Breast epithelium (tissue), 3 donors: ENCODE measurements around the gene KLHL17.

Experiments used
- POLR2A ChIP-seq: fragments of 450-650 bp; IDR thresholded peaks from one replicate; pipeline ENCODE4 v1.6.1; 2016; ENCODE audit warnings: antibody characterized with exemption, mild to moderate bottlenecking, moderate library complexity
- TF ChIP-seq, protein P1 (sequence below), 3 donors: fragments of 450-650 bp; IDR thresholded peaks; one replicate each; pipeline ENCODE4 v1.5.1; 2016 to 2017; ENCODE audit warnings: antibody characterized with exemption in 3 of 3, mild to moderate bottlenecking in 3 of 3, moderate library complexity in 3 of 3

DNA sequence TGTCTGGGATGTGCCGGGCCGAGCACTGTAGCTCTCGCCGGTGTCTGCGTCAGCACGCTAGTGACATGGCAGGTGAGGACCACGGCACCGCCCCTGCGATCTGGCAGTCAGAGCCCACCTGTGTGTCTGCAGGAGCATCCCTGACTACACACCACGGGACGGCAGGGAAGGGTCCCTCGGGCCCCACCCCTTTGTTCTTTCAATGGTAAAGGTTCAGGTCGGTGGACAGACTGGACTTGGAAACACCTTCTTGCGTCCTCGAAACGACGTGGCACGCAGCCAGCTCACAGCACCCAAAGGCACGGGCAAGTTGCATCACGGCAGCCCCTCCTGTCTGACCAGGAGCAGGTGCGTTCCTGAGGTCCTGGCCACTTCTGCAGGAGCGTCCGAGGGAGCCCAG lies 40.4 kb upstream of the KLHL17 start:
- TF ChIP-seq, protein P1, sequence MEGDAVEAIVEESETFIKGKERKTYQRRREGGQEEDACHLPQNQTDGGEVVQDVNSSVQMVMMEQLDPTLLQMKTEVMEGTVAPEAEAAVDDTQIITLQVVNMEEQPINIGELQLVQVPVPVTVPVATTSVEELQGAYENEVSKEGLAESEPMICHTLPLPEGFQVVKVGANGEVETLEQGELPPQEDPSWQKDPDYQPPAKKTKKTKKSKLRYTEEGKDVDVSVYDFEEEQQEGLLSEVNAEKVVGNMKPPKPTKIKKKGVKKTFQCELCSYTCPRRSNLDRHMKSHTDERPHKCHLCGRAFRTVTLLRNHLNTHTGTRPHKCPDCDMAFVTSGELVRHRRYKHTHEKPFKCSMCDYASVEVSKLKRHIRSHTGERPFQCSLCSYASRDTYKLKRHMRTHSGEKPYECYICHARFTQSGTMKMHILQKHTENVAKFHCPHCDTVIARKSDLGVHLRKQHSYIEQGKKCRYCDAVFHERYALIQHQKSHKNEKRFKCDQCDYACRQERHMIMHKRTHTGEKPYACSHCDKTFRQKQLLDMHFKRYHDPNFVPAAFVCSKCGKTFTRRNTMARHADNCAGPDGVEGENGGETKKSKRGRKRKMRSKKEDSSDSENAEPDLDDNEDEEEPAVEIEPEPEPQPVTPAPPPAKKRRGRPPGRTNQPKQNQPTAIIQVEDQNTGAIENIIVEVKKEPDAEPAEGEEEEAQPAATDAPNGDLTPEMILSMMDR (IDR thresholded peaks at IDR 0.05): no peak
- no peak for TF ChIP-seq POLR2A
